ENCODE results near the gene PIGU.

GRCh38 chr20:34607066-34607465, 69.8 kb downstream of the PIGU start:
- no peak for TF ChIP-seq CTCF (IDR thresholded peaks at IDR 0.05)
- no peak for TF ChIP-seq POLR2A (IDR thresholded peaks at IDR 0.05)
- no peak for TF ChIP-seq EP300 (IDR thresholded peaks at IDR 0.05)
- no peak for TF ChIP-seq POLR2AphosphoS5 (IDR thresholded peaks at IDR 0.05)

Measured in stomach (tissue), 4 donors.